Erythroblast (primary cell): ENCODE measurements around the gene PCDHA8.

Experiments used
- GATA1 ChIP-seq: IDR thresholded peaks from 2 replicates; pipeline ENCODE4 v1.6.1; 2011; ENCODE audit warnings: low read depth, mild to moderate bottlenecking, control low read depth, low read length, moderate library complexity
- POLR2A ChIP-seq: IDR thresholded peaks from 2 replicates; pipeline ENCODE4 v1.6.1; 2011; ENCODE audit warnings: mild to moderate bottlenecking, low read length

GRCh38 chr5:140806834-140807775 is 33.9 kb upstream of the PCDHA8 start, which contains the start of gene PCDHA4:
- no peak for TF ChIP-seq POLR2A
- no peak for TF ChIP-seq GATA1
